K562 (cell line): Measurements from ENCODE around the gene PMF1. TPM values are rescaled to one million over a fixed set of nuclear protein-coding genes. Genes with fewer than 3 reads are reported as not detected.

Experiments
- EGR1 ChIP-seq: fragments of 450-650 bp; conservative IDR thresholded peaks from 2 replicates; pipeline ENCODE4 v1.6.1; 2017; ENCODE audit warnings: mild to moderate bottlenecking
- HNRNPL ChIP-seq: fragments of 200-400 bp; formaldehyde crosslinking; IDR thresholded peaks from 2 replicates; pipeline ENCODE4 v1.6.1; 2017; ENCODE audit warnings: low read depth, mild to moderate bottlenecking, low read length
- IFI16 ChIP-seq: fragments of 250-450 bp; sonication (Bioruptor Pico); IDR thresholded peaks from 2 replicates; pipeline ENCODE4 v2.1.2; 2022; ENCODE audit warnings: mild to moderate bottlenecking, inconsistent platforms
- KHSRP ChIP-seq: fragments of 450-650 bp; IDR thresholded peaks from 2 replicates; pipeline ENCODE4 v1.6.1; 2017
- NCOA4 ChIP-seq: fragments of 450-650 bp; IDR thresholded peaks from 2 replicates; pipeline ENCODE4 v1.6.1; 2018; ENCODE audit warnings: mild to moderate bottlenecking; ENCODE audit not compliant: partially characterized antibody
- NCOA6 ChIP-seq: fragments of 450-650 bp; IDR thresholded peaks from 2 replicates; pipeline ENCODE4 v1.6.1; 2017; ENCODE audit warnings: mild to moderate bottlenecking
- POLR3A ChIP-seq: IDR thresholded peaks from 2 replicates; pipeline ENCODE4 v1.6.1; 2011; ENCODE audit warnings: borderline replicate concordance, mild to moderate bottlenecking, moderate library complexity; ENCODE audit not compliant: insufficient read length, insufficient read depth; ENCODE audit errors: extremely low read depth
- RBM25 ChIP-seq: fragments of 200-400 bp; formaldehyde crosslinking; IDR thresholded peaks from 2 replicates; pipeline ENCODE4 v1.6.1; 2018; ENCODE audit warnings: low read length, low read depth, moderate library complexity; ENCODE audit not compliant: severe bottlenecking
- SMARCA5 ChIP-seq: fragments of 450-650 bp; IDR thresholded peaks from 2 replicates; pipeline ENCODE4 v1.6.1; 2016
- ZBTB7A ChIP-seq: IDR thresholded peaks from 2 replicates; pipeline ENCODE4 v1.6.1; 2011; ENCODE audit warnings: low read depth, mild to moderate bottlenecking, low read length, moderate library complexity, borderline replicate concordance; ENCODE audit not compliant: control insufficient read depth
- polyA plus RNA-seq, 8 experiments: library from polyadenylated mRNA; depleted of rRNA in 4 of 8; stranded (reverse) in 5 of 8; unstranded in 3 of 8; fragments of >200 nt; fragmentation: Nextera tagmentation in 2 of 8; fragmentation: Illumina TruSeq in 1 of 8; extraction: Ambion mirVana in 2 of 8; extraction: Trizol in 1 of 8; gene quantifications; 2 replicates each; pipeline versions ENCODE4 v1.2.1 to v1.2.3, GENCODE V29; 2011 to 2014; ENCODE audit warnings: inconsistent platforms in 1 of 8, missing spikeins in 1 of 8
- total RNA-seq, 7 experiments: library from RNA; depleted of rRNA in 6 of 7; stranded (reverse); fragments of >200 nt in 6 of 7; fragmentation: Illumina TruSeq in 2 of 7; extraction: Trizol in 2 of 7; gene quantifications; 2 replicates each; pipeline versions ENCODE4 v1.2.1 to v1.2.3, GENCODE V29; 2011 to 2021; ENCODE audit warnings: low replicate concordance in 1 of 7
- TF ChIP-seq, protein P1 (sequence below): sonication (generic); formaldehyde crosslinking; IDR thresholded peaks from 2 replicates; pipeline ENCODE4 v1.8.1; 2023; ENCODE audit warnings: mild to moderate bottlenecking, missing genetic modification reagents, moderate library complexity
- TF ChIP-seq, protein P2 (sequence below), 3 experiments: fragments of 200-800 bp in 1 of 3; fragments of 250-450 bp in 1 of 3; fragments of 450-650 bp in 1 of 3; sonication (Bioruptor Pico) in 1 of 3; sonication (Bioruptor generic) in 1 of 3; formaldehyde crosslinking in 1 of 3; IDR thresholded peaks; 2 replicates each; pipeline versions ENCODE4 v1.6.1 to v1.8.0; 2016 to 2022; ENCODE audit warnings: mild to moderate bottlenecking in 2 of 3, missing genetic modification characterization in 2 of 3, missing compliant biosample characterization in 1 of 3, moderate library complexity in 1 of 3

PMF1 gene
- total and polyA plus RNA-seq, 9 of the 15 experiments (the other 6 are each of a cell fraction or from before 2014, with no cell fraction given): 9.4 to 92.9 (median 71.0) TPM

DNA sequence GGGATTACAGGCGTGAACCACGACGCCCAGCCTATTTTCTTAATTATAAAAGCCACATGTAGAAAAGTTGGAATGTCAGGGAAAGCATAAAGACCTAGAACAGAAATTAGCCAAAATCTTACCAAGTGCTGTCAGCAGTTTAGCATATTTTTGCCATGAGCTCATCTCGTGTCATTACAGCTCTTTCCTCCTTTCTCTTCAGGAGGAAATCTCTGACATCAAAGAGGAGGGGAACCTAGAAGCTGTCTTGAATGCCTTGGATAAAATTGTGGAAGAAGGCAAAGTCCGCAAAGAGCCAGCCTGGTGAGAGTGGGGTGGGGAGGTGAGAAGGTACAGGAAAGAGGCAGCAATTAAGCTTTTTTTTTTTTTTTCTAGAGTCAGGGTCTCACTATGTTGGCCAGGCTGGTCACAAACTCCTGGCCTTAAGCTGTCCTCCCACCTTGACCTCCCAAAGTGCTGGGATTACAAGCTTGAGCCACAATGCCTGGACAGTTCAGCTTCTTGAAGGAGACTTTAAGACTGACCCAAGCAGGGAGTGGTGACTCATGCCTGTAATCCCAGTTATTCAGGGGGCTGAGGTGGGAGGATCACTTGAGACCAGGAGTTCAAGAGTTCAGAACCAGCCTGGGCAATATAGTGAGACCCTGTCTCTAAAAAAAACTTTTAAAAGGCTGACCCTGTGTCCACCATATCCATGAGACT is 20.8 kb downstream of the PMF1 start (continued):
- TF ChIP-seq, protein P1, sequence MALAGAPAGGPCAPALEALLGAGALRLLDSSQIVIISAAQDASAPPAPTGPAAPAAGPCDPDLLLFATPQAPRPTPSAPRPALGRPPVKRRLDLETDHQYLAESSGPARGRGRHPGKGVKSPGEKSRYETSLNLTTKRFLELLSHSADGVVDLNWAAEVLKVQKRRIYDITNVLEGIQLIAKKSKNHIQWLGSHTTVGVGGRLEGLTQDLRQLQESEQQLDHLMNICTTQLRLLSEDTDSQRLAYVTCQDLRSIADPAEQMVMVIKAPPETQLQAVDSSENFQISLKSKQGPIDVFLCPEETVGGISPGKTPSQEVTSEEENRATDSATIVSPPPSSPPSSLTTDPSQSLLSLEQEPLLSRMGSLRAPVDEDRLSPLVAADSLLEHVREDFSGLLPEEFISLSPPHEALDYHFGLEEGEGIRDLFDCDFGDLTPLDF (CRISPR knock-in tag): no peak
- TF ChIP-seq KHSRP: no peak
- peak; percentile 31; the same call in 1 of the 2 replicates for TF ChIP-seq EGR1
- TF ChIP-seq NCOA4: no peak
- TF ChIP-seq RBM25: peak; percentile 45
- 0 out of 2 replicates have a peak, but pooled peaks have one; percentile 30 for TF ChIP-seq ZBTB7A
- TF ChIP-seq, protein P2, sequence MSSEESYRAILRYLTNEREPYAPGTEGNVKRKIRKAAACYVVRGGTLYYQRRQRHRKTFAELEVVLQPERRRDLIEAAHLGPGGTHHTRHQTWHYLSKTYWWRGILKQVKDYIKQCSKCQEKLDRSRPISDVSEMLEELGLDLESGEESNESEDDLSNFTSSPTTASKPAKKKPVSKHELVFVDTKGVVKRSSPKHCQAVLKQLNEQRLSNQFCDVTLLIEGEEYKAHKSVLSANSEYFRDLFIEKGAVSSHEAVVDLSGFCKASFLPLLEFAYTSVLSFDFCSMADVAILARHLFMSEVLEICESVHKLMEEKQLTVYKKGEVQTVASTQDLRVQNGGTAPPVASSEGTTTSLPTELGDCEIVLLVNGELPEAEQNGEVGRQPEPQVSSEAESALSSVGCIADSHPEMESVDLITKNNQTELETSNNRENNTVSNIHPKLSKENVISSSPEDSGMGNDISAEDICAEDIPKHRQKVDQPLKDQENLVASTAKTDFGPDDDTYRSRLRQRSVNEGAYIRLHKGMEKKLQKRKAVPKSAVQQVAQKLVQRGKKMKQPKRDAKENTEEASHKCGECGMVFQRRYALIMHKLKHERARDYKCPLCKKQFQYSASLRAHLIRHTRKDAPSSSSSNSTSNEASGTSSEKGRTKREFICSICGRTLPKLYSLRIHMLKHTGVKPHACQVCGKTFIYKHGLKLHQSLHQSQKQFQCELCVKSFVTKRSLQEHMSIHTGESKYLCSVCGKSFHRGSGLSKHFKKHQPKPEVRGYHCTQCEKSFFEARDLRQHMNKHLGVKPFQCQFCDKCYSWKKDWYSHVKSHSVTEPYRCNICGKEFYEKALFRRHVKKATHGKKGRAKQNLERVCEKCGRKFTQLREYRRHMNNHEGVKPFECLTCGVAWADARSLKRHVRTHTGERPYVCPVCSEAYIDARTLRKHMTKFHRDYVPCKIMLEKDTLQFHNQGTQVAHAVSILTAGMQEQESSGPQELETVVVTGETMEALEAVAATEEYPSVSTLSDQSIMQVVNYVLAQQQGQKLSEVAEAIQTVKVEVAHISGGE (CRISPR knock-in tag; IDR thresholded peaks at IDR 0.05): no peak
- no peak for TF ChIP-seq NCOA6
- no peak for TF ChIP-seq IFI16 (CRISPR knock-in tag)
- TF ChIP-seq HNRNPL: no peak
- no peak for TF ChIP-seq POLR3A
- no peak for TF ChIP-seq SMARCA5
